SK-N-MC (cell line): ENCODE measurements around the gene PAN3.

Source experiments
- EZH2 ChIP-seq: fragments of 200-600 bp; sonication (generic); IDR thresholded peaks from one replicate; pipeline ENCODE4 v1.6.1; 2017; ENCODE audit warnings: antibody characterized with exemption
- FOXP2 ChIP-seq: optimal IDR thresholded peaks from 2 replicates; pipeline ENCODE3; 2011; ENCODE audit warnings: mild to moderate bottlenecking, moderate library complexity; ENCODE audit not compliant: insufficient read depth; ENCODE audit errors: extremely low read length, control extremely low read depth
- POLR2AphosphoS5 ChIP-seq: IDR thresholded peaks from 2 replicates; pipeline ENCODE4 v1.6.1; 2012; ENCODE audit warnings: mild to moderate bottlenecking, low read depth, low read length, borderline replicate concordance

- TF ChIP-seq POLR2AphosphoS5: no peak
- TF ChIP-seq EZH2: no peak
- TF ChIP-seq FOXP2: no peak
Observed at GRCh38 chr13:28181413-28181812, 43.1 kb downstream of the PAN3 start.
